AG20443 (cell line): ENCODE measurements around the gene ACVRL1.

Experiments
- DNase-seq: peaks from one replicate; pipeline ENCODE4 v3.0.0; 2012; ENCODE audit warnings: low spot score, mixed read lengths

The ACVRL1 gene

GRCh38 chr12:51963477-51963876 lies 56.2 kb downstream of the ACVRL1 start:
- no peak for DNase-seq

- no peak for DNase-seq
Observed at GRCh38 chr12:51969643-51970042, 62.3 kb downstream of the ACVRL1 start.

- DNase-seq = no peak
Observed at GRCh38 chr12:51970904-51971646, 63.8 kb downstream of the ACVRL1 start.

- no peak for DNase-seq
Observed at GRCh38 chr12:51971679-51972421, 64.5 kb downstream of the ACVRL1 start.

- no peak for DNase-seq
Observed at GRCh38 chr12:51972422-51972812, 65.1 kb downstream of the ACVRL1 start.

GRCh38 chr12:51972849-51973273 lies 65.6 kb downstream of the ACVRL1 start:
- DNase-seq = peak; percentile 58
